Caco-2 (cell line): ENCODE results near the gene SLC6A15. TPM values are rescaled to one million over a fixed set of nuclear protein-coding genes. Genes with fewer than 3 reads are reported as not detected.

Experiments used
- BruUV-seq: library from RNA; stranded (reverse); fragments of 400-500 nt; replicated peaks from 2 replicates; lab custom pipeline; 2021; lab: Mats Ljungman, UMichigan
- CTCF ChIA-PET: fragments of 300-600 bp; sonication (Branson Sonifier 250); formaldehyde crosslinking; loops from one replicate; lab custom pipeline; 2022; ENCODE audit warnings: antibody characterized with exemption; lab: Charles Lee
- POLR2A ChIA-PET: fragments of 300-600 bp; sonication (Branson Sonifier 250); formaldehyde crosslinking; loops from one replicate; lab custom pipeline; 2022; ENCODE audit warnings: antibody characterized with exemption; lab: Charles Lee
- DNase-seq, 2 experiments: peaks; one replicate each; pipeline versions ENCODE4 v3.0.0 to v3.0.0-alpha.2; 2020 to 2022
- H3K27me3 ChIP-seq: replicated peaks from 2 replicates; pipeline ENCODE4 v1.6.0; 2011; ENCODE audit warnings: low read length; ENCODE audit not compliant: control insufficient read depth, insufficient read depth
- H3K36me3 ChIP-seq: 2 replicates; pipeline ENCODE4 v1.5.1; 2011; ENCODE audit warnings: low read length; ENCODE audit not compliant: control insufficient read depth, insufficient read depth
- H3K4me1 ChIP-seq: fragments of 250-450 bp; sonication (Bioruptor Pico); 2 replicates; pipeline ENCODE4 v1.5.1; 2020; ENCODE audit warnings: mild to moderate bottlenecking
- H3K4me3 ChIP-seq: 2 replicates; pipeline ENCODE4 v1.5.1; 2011; ENCODE audit warnings: low read depth, mild to moderate bottlenecking, control low read depth, low read length
- H3K9me3 ChIP-seq: fragments of 250-450 bp; sonication (Bioruptor Pico); 2 replicates; pipeline ENCODE4 v1.5.1; 2020; ENCODE audit warnings: mild to moderate bottlenecking, moderate library complexity
- H3K27ac Mint-ChIP-seq: one replicate; pipeline ENCODE4 v1.8.0; 2022; ENCODE audit warnings: mixed read lengths; ENCODE audit not compliant: unreplicated experiment
- H3K27me3 Mint-ChIP-seq: one replicate; pipeline ENCODE4 v1.8.0; 2022; ENCODE audit warnings: mixed read lengths; ENCODE audit not compliant: insufficient read depth, unreplicated experiment
- H3K36me3 Mint-ChIP-seq: one replicate; pipeline ENCODE4 v1.8.0; 2022; ENCODE audit warnings: mild to moderate bottlenecking, mixed read lengths; ENCODE audit not compliant: insufficient read depth, unreplicated experiment
- H3K4me1 Mint-ChIP-seq: one replicate; pipeline ENCODE4 v1.8.0; 2022; ENCODE audit warnings: low read depth, mixed read lengths; ENCODE audit not compliant: unreplicated experiment
- H3K4me3 Mint-ChIP-seq: one replicate; pipeline ENCODE4 v1.8.0; 2022; ENCODE audit warnings: mild to moderate bottlenecking, moderate library complexity, mixed read lengths; ENCODE audit not compliant: unreplicated experiment
- H3K9me3 Mint-ChIP-seq: one replicate; pipeline ENCODE4 v1.8.0; 2022; ENCODE audit warnings: mixed read lengths; ENCODE audit not compliant: unreplicated experiment
- CTCF ChIP-seq, 2 experiments: fragments of 200-600 bp in 1 of 2; IDR thresholded peaks; 1 replicate in 1 of 2; 2 replicates in 1 of 2; pipeline versions ENCODE4 v1.5.1 to v1.8.0; 2011 to 2022; ENCODE audit warnings: antibody characterized with exemption in 1 of 2, control low read depth in 1 of 2, inconsistent platforms in 1 of 2, low read depth in 1 of 2, low read length in 1 of 2, mild to moderate bottlenecking in 1 of 2, moderate library complexity in 1 of 2; ENCODE audit not compliant: insufficient read depth in 1 of 2, severe bottlenecking in 1 of 2, unreplicated experiment in 1 of 2
- intact Hi-C: fragments of 100-400 bp; cut with micrococcal nuclease; formaldehyde crosslinking; loops from one replicate; pipeline ENCODE4 v1.10.0; 2022; ENCODE audit not compliant: unreplicated experiment
- total RNA-seq: library from RNA; stranded (reverse); gene quantifications from 2 replicates; pipeline ENCODE4 v1.2.3, GENCODE V29; 2022

Gene SLC6A15
- total RNA-seq, 1 experiment from 2014 or later = not detected

GRCh38 chr12:84913129-84913515 lies 523 bp upstream of the SLC6A15 start:
- Histone ChIP-seq H3K4me1 (no peaks in the 10 kb centered on the region), H3K4me3 (no peak overlapping the region), H3K9me3 (no peaks in the 10 kb centered on the region), H3K27me3 (no peaks in the 10 kb centered on the region), H3K36me3 (no peaks in the 10 kb centered on the region)
- CTCF ChIA-PET = no interaction called here
- no peak for TF ChIP-seq CTCF (IDR thresholded peaks at IDR 0.05; ENCODE audit: insufficient read depth in 1 of 2, low read depth in 1 of 2, low read length in 1 of 2, severe bottlenecking in 1 of 2, unreplicated experiment in 1 of 2)
- POLR2A ChIA-PET = no interaction called here
- DNase-seq = no peak
- intact Hi-C loops = no loop called here
- Mint-ChIP-seq H3K27ac (no peak overlapping the region), H3K27me3 (no peaks in the 10 kb centered on the region), H3K36me3 (no peaks in the 10 kb centered on the region), H3K9me3 (no peaks in the 10 kb centered on the region), H3K4me3 (no peak overlapping the region), H3K4me1 (no peaks in the 10 kb centered on the region)
- BruUV-seq = no TSS peak

- Mint-ChIP-seq H3K4me3 (peak overlapping the region; percentile 57), H3K36me3 (no peaks in the 10 kb centered on the region), H3K9me3 (no peaks in the 10 kb centered on the region), H3K27me3 (no peaks in the 10 kb centered on the region), H3K4me1 (no peaks in the 10 kb centered on the region), H3K27ac (no peak overlapping the region)
- peak; percentile 24 to 45 for DNase-seq
- no peaks in the 10 kb centered on the region for H3K36me3 ChIP-seq
- no TSS peak for BruUV-seq
- no peak for TF ChIP-seq CTCF (IDR thresholded peaks at IDR 0.05; ENCODE audit: insufficient read depth in 1 of 2, low read depth in 1 of 2, low read length in 1 of 2, severe bottlenecking in 1 of 2, unreplicated experiment in 1 of 2)
- no peaks in the 10 kb centered on the region for H3K4me1 ChIP-seq
- intact Hi-C loops = no loop called here
- ChIA-PET CTCF (no interaction called here), POLR2A (no interaction called here)
- peak overlapping the region; percentile 2; the same call in 1 of the 2 replicates for H3K4me3 ChIP-seq
- H3K27me3 ChIP-seq = no peaks in the 10 kb centered on the region
- H3K9me3 ChIP-seq = no peaks in the 10 kb centered on the region
These were observed 1.1 kb downstream of the SLC6A15 start for GRCh38 chr12:84911271-84912197.

GRCh38 chr12:84910549-84911241 lies 1.9 kb downstream of the SLC6A15 start:
- no peaks in the 10 kb centered on the region for H3K27me3 ChIP-seq
- ChIA-PET CTCF (no interaction called here), POLR2A (no interaction called here)
- DNase-seq = no peak
- Mint-ChIP-seq H3K4me1 (no peaks in the 10 kb centered on the region), H3K4me3 (peak overlapping the region; percentile 57), H3K36me3 (no peaks in the 10 kb centered on the region), H3K27ac (no peak overlapping the region), H3K27me3 (peaks cover 5% of the 10 kb centered on the region), H3K9me3 (no peaks in the 10 kb centered on the region)
- H3K4me3 ChIP-seq = no peak overlapping the region
- no TSS peak for BruUV-seq
- intact Hi-C loops = no loop called here
- H3K9me3 ChIP-seq = no peaks in the 10 kb centered on the region
- no peaks in the 10 kb centered on the region for H3K36me3 ChIP-seq
- no peaks in the 10 kb centered on the region for H3K4me1 ChIP-seq
- TF ChIP-seq CTCF (IDR thresholded peaks at IDR 0.05; ENCODE audit: insufficient read depth in 1 of 2, low read depth in 1 of 2, low read length in 1 of 2, severe bottlenecking in 1 of 2, unreplicated experiment in 1 of 2) = no peak
